Mesendoderm (in vitro differentiated cells): ENCODE results near the gene KLRD1.

Experiments used
- DNase-seq: peaks from one replicate; pipeline ENCODE4 v3.0.0; 2013
- H2AK5ac ChIP-seq: 2 replicates; pipeline ENCODE4 v1.6.1; 2013; ENCODE audit warnings: low read length, inconsistent platforms
- H2BK120ac ChIP-seq: 2 replicates; pipeline ENCODE4 v1.6.1; 2013; ENCODE audit warnings: low read depth, mild to moderate bottlenecking, low read length, moderate library complexity, mixed read lengths
- H2BK15ac ChIP-seq: replicated peaks from 2 replicates; pipeline ENCODE4 v1.6.1; 2013; ENCODE audit warnings: low read depth, mild to moderate bottlenecking, moderate library complexity
- H2BK5ac ChIP-seq: 2 replicates; pipeline ENCODE4 v1.6.1; 2013; ENCODE audit warnings: low read length, inconsistent platforms
- H3K18ac ChIP-seq: 2 replicates; pipeline ENCODE4 v1.6.1; 2013; ENCODE audit warnings: mild to moderate bottlenecking, low read length, mixed read lengths
- H3K23ac ChIP-seq: one replicate; pipeline ENCODE4 v1.6.1; 2013; ENCODE audit warnings: low read length
- H3K27ac ChIP-seq: 2 replicates; pipeline ENCODE4 v1.5.1; 2013; ENCODE audit warnings: low read depth, mild to moderate bottlenecking, inconsistent platforms, low read length, moderate library complexity
- H3K27me3 ChIP-seq: 2 replicates; pipeline ENCODE4 v1.6.1; 2013; ENCODE audit warnings: low read length, control low read depth, mild to moderate bottlenecking, inconsistent platforms; ENCODE audit not compliant: insufficient read depth, poor library complexity
- H3K36me3 ChIP-seq: 2 replicates; pipeline ENCODE4 v1.6.1; 2013; ENCODE audit warnings: low read length, inconsistent platforms; ENCODE audit not compliant: control insufficient read depth, insufficient read depth
- H3K4ac ChIP-seq: one replicate; pipeline ENCODE4 v1.6.1; 2013; ENCODE audit warnings: low read depth, mild to moderate bottlenecking, low read length, moderate library complexity
- H3K4me1 ChIP-seq: 2 replicates; pipeline ENCODE4 v1.6.1; 2013; ENCODE audit warnings: low read depth, low read length, inconsistent platforms; ENCODE audit not compliant: control insufficient read depth
- H3K4me2 ChIP-seq: 2 replicates; pipeline ENCODE4 v1.6.1; 2013; ENCODE audit warnings: low read length
- H3K4me3 ChIP-seq: 2 replicates; pipeline ENCODE4 v1.5.1; 2013; ENCODE audit warnings: mild to moderate bottlenecking, low read length
- H3K56ac ChIP-seq: one replicate; pipeline ENCODE4 v1.6.1; 2013; ENCODE audit warnings: low read length
- H3K79me1 ChIP-seq: 2 replicates; pipeline ENCODE4 v1.6.1; 2013; ENCODE audit warnings: low read length, inconsistent platforms
- H3K79me2 ChIP-seq: 2 replicates; pipeline ENCODE4 v1.6.1; 2013; ENCODE audit warnings: mild to moderate bottlenecking, low read length; ENCODE audit not compliant: control insufficient read depth, insufficient read depth
- H3K9ac ChIP-seq: 2 replicates; pipeline ENCODE4 v1.6.1; 2013; ENCODE audit warnings: low read length, inconsistent platforms
- H4K5ac ChIP-seq: one replicate; pipeline ENCODE4 v1.6.1; 2013; ENCODE audit warnings: low read length
- H4K8ac ChIP-seq: one replicate; pipeline ENCODE4 v1.6.1; 2013; ENCODE audit warnings: low read depth, mild to moderate bottlenecking, control low read depth, low read length, moderate library complexity
- WGBS: extraction: QIAGEN DNeasy Blood & Tissue Kit; methylation state at CpG from one replicate; pipeline ENCODE4 v1.1.7; 2013; ENCODE audit warnings: low lambda C conversion rate, missing lambda C conversion rate; ENCODE audit not compliant: insufficient coverage; ENCODE audit errors: extremely low coverage; 5-methylcytosine and 5-hydroxymethylcytosine counted together

KLRD1 gene

GRCh38 chr12:10362828-10363657 lies 55.4 kb downstream of the KLRD1 start:
- Histone ChIP-seq H3K18ac (peak overlapping the region; percentile 99), H3K79me1 (no peaks in the 10 kb centered on the region), H3K27ac (no peak overlapping the region), H3K4ac (peak overlapping the region; percentile 83), H3K4me2 (no peak overlapping the region), H2AK5ac (no peak overlapping the region), H2BK5ac (no peak overlapping the region), H3K23ac (no peak overlapping the region), H4K5ac (no peak overlapping the region), H2BK120ac (no peak overlapping the region), H3K36me3 (no peaks in the 10 kb centered on the region), H4K8ac (peak overlapping the region; percentile 31), H3K4me3 (no peak overlapping the region), H2BK15ac (peak overlapping the region; percentile 67), H3K9ac (peak overlapping the region; percentile 18), H3K79me2 (no peaks in the 10 kb centered on the region), H3K27me3 (no peaks in the 10 kb centered on the region), H3K4me1 (peaks cover 12% of the 10 kb centered on the region), H3K56ac (peak overlapping the region; percentile 53)
- peak; percentile 65 for DNase-seq
- WGBS: no CpG with 5 or more reads among the region's 9 CpGs

GRCh38 chr12:10363658-10363913 lies 55.9 kb downstream of the KLRD1 start:
- Histone ChIP-seq H2BK120ac (no peak overlapping the region), H2BK15ac (no peak overlapping the region), H3K4me2 (no peak overlapping the region), H3K27me3 (no peaks in the 10 kb centered on the region), H4K8ac (no peak overlapping the region), H3K79me1 (no peaks in the 10 kb centered on the region), H3K18ac (peak overlapping the region; percentile 31), H3K27ac (peak overlapping the region; percentile 51), H3K4me3 (no peak overlapping the region), H3K23ac (no peak overlapping the region), H2BK5ac (peak overlapping the region; percentile 37), H4K5ac (no peak overlapping the region), H3K9ac (peak overlapping the region; percentile 53), H3K79me2 (no peaks in the 10 kb centered on the region), H3K4ac (peak overlapping the region; percentile 44), H3K36me3 (no peaks in the 10 kb centered on the region), H3K4me1 (peaks cover 12% of the 10 kb centered on the region), H3K56ac (peak overlapping the region; percentile 84), H2AK5ac (no peak overlapping the region)
- DNase-seq: no peak
- WGBS: no CpG with 5 or more reads among the region's 5 CpGs

- Histone ChIP-seq H3K36me3 (no peaks in the 10 kb centered on the region), H3K27ac (peak overlapping the region; percentile 51), H3K4me3 (no peak overlapping the region), H3K4me2 (peak overlapping the region; percentile 12), H4K8ac (no peak overlapping the region), H2BK15ac (no peak overlapping the region), H3K9ac (peak overlapping the region; percentile 53), H3K4ac (peak overlapping the region; percentile 44), H3K4me1 (peaks cover 12% of the 10 kb centered on the region), H3K79me1 (no peaks in the 10 kb centered on the region), H2BK120ac (no peak overlapping the region), H2BK5ac (peak overlapping the region; percentile 68), H3K79me2 (no peaks in the 10 kb centered on the region), H4K5ac (no peak overlapping the region), H2AK5ac (no peak overlapping the region), H3K56ac (peak overlapping the region; percentile 84), H3K18ac (peak overlapping the region; percentile 31), H3K27me3 (no peaks in the 10 kb centered on the region), H3K23ac (no peak overlapping the region)
- DNase-seq: peak; percentile 63
- no CpG with 5 or more reads among the region's 19 CpGs for WGBS
These were observed 56.5 kb downstream of the KLRD1 start for GRCh38 chr12:10363914-10364814.

- Histone ChIP-seq H3K18ac (peak overlapping the region; percentile 32), H3K4me2 (peak overlapping the region; percentile 62), H2AK5ac (no peak overlapping the region), H2BK120ac (no peak overlapping the region), H3K4me3 (no peak overlapping the region), H4K5ac (no peak overlapping the region), H3K23ac (no peak overlapping the region), H3K27me3 (no peaks in the 10 kb centered on the region), H3K4me1 (peaks cover 12% of the 10 kb centered on the region), H3K79me2 (no peaks in the 10 kb centered on the region), H3K36me3 (no peaks in the 10 kb centered on the region), H2BK15ac (no peak overlapping the region), H2BK5ac (no peak overlapping the region), H3K4ac (no peak overlapping the region), H3K27ac (peak overlapping the region; percentile 41), H3K56ac (peak overlapping the region; percentile 84), H4K8ac (no peak overlapping the region), H3K9ac (peak overlapping the region; percentile 53), H3K79me1 (no peaks in the 10 kb centered on the region)
- no CpG with 5 or more reads among the region's 15 CpGs for WGBS
- DNase-seq: peak; percentile 93
These were observed 57.3 kb downstream of the KLRD1 start for GRCh38 chr12:10364815-10365622.

GRCh38 chr12:10365696-10366405 lies 58.2 kb downstream of the KLRD1 start:
- Histone ChIP-seq H3K79me2 (no peaks in the 10 kb centered on the region), H3K4ac (no peak overlapping the region), H3K27ac (no peak overlapping the region), H2AK5ac (no peak overlapping the region), H3K36me3 (no peaks in the 10 kb centered on the region), H4K5ac (no peak overlapping the region), H4K8ac (no peak overlapping the region), H3K18ac (peak overlapping the region; percentile 25), H3K4me2 (no peak overlapping the region), H2BK120ac (no peak overlapping the region), H3K4me1 (peaks cover 12% of the 10 kb centered on the region), H3K56ac (peak overlapping the region; percentile 1), H3K27me3 (no peaks in the 10 kb centered on the region), H2BK15ac (peak overlapping the region; percentile 94), H3K9ac (no peak overlapping the region), H3K79me1 (no peaks in the 10 kb centered on the region), H3K23ac (no peak overlapping the region), H3K4me3 (no peak overlapping the region), H2BK5ac (no peak overlapping the region)
- no CpG with 5 or more reads among the region's 6 CpGs for WGBS
- DNase-seq: peak; percentile 42
